GM19452 (cell line): ENCODE measurements around the gene KRTAP2-3.
"Not testable (repeated sequence)": the region's sequence is repeated elsewhere in the genome, so short reads cannot be mapped to it uniquely, and the experiment has no call there.

ENCODE experiments used
- ATAC-seq: cut with Tn5 transposase; IDR thresholded peaks from one replicate; pipeline ENCODE4 v1.9.1; 2021; ENCODE audit not compliant: unreplicated experiment

Gene KRTAP2-3

GRCh38 chr17:41060052-41060604 lies at the start of gene KRTAP2-3:
Gene KRTAP2-3, minus strand, starts transcription at chr17:41060114. Its CDS starts 64 bp downstream, at chr17:41060050.
- no peak for ATAC-seq

GRCh38 chr17:41108728-41109386 lies 48.9 kb upstream of the KRTAP2-3 start:
- ATAC-seq, result not testable (repeated sequence)

- no peak for ATAC-seq
These were observed 48.1 kb upstream of the KRTAP2-3 start for GRCh38 chr17:41107941-41108450.

- ATAC-seq, result not testable (repeated sequence)
These were observed 45.4 kb upstream of the KRTAP2-3 start, which contains the start of gene KRTAP4-9 for GRCh38 chr17:41105347-41105746. Gene KRTAP4-9, plus strand, starts transcription at chr17:41105389. Its CDS starts 0 bp downstream, at chr17:41105389.

GRCh38 chr17:41104386-41105038 lies 44.6 kb upstream of the KRTAP2-3 start:
- ATAC-seq, result not testable (repeated sequence)

GRCh38 chr17:41103896-41104295 lies 44.0 kb upstream of the KRTAP2-3 start:
- no peak for ATAC-seq

- no peak for ATAC-seq
These were observed 41.8 kb upstream of the KRTAP2-3 start, which contains the start of gene KRTAP4-16 for GRCh38 chr17:41101586-41102259. Gene KRTAP4-16, minus strand, starts transcription at chr17:41102209. Its CDS starts 0 bp downstream, at chr17:41102209.

- not testable (repeated sequence) for ATAC-seq
These were observed 40.0 kb upstream of the KRTAP2-3 start for GRCh38 chr17:41099682-41100480.

GRCh38 chr17:41098481-41098880 lies 38.6 kb upstream of the KRTAP2-3 start:
- no peak for ATAC-seq

GRCh38 chr17:41098042-41098441 lies 38.1 kb upstream of the KRTAP2-3 start, which contains the start of gene KRTAP4-8:
Gene KRTAP4-8, minus strand, starts transcription at chr17:41098142. Its CDS starts 58 bp downstream, at chr17:41098084.
- no peak for ATAC-seq

GRCh38 chr17:41096055-41096454 lies 36.1 kb upstream of the KRTAP2-3 start:
- ATAC-seq, result no peak

GRCh38 chr17:41088760-41089352 lies 28.9 kb upstream of the KRTAP2-3 start:
- not testable (repeated sequence) for ATAC-seq

GRCh38 chr17:41084100-41084856 lies 24.4 kb upstream of the KRTAP2-3 start, which contains the start of gene KRTAP4-7:
Gene KRTAP4-7, plus strand, starts transcription at chr17:41084150. Its CDS starts 57 bp downstream, at chr17:41084207.
- not testable (repeated sequence) for ATAC-seq

GRCh38 chr17:41083427-41083826 lies 23.5 kb upstream of the KRTAP2-3 start:
- ATAC-seq, result not testable (repeated sequence)

GRCh38 chr17:41082626-41083025 lies 22.7 kb upstream of the KRTAP2-3 start:
- no peak for ATAC-seq

- no peak for ATAC-seq
These were observed 16.9 kb upstream of the KRTAP2-3 start for GRCh38 chr17:41076788-41077187.

GRCh38 chr17:41073676-41074075 lies 13.8 kb upstream of the KRTAP2-3 start:
- no peak for ATAC-seq

- ATAC-seq, result no peak
These were observed 11.9 kb upstream of the KRTAP2-3 start for GRCh38 chr17:41071606-41072360.
